CD8-positive, alpha-beta memory T cell (primary cell): Measurements from ENCODE around the gene MNAT1. TPM values are rescaled to one million over a fixed set of nuclear protein-coding genes. Genes with fewer than 3 reads are reported as not detected.
A peak's percentile ranks its signal among the peaks of the same experiment; 100 is the strongest.
"Not testable (repeated sequence)": the region's sequence is repeated elsewhere in the genome, so short reads cannot be mapped to it uniquely, and the experiment has no call there.

Experiments used
- CTCF ChIA-PET: fragments of 350-600 bp; sonication (Branson Sonifier 250); formaldehyde crosslinking; loops from one replicate; lab custom pipeline; 2021; ENCODE audit warnings: antibody characterized with exemption; lab: Charles Lee
- POLR2A ChIA-PET: fragments of 350-600 bp; sonication (Branson Sonifier 250); formaldehyde crosslinking; loops from one replicate; lab custom pipeline; 2021; ENCODE audit warnings: antibody characterized with exemption; lab: Charles Lee
- DNase-seq, 5 donors: peaks; one replicate each; pipeline versions ENCODE4 v3.0.0 to v3.0.0-alpha.2; 2020 to 2022; ENCODE audit warnings: mixed read lengths in 1 of 5
- H3K27ac ChIP-seq: one replicate; pipeline ENCODE4 v1.7.0; 2013; ENCODE audit warnings: low read depth, mild to moderate bottlenecking, low read length, moderate library complexity
- H3K27me3 ChIP-seq: 2 replicates; pipeline ENCODE4 v1.7.0; 2013; ENCODE audit warnings: low read length, mild to moderate bottlenecking; ENCODE audit not compliant: insufficient read depth, poor library complexity, severe bottlenecking
- H3K36me3 ChIP-seq: 2 replicates; pipeline ENCODE4 v1.7.0; 2013; ENCODE audit warnings: mild to moderate bottlenecking, low read length, moderate library complexity; ENCODE audit not compliant: insufficient read depth
- H3K4me1 ChIP-seq: 2 replicates; pipeline ENCODE4 v1.7.0; 2013; ENCODE audit warnings: mild to moderate bottlenecking, low read length, moderate library complexity; ENCODE audit not compliant: insufficient read depth
- H3K4me3 ChIP-seq: 2 replicates; pipeline ENCODE4 v1.7.0; 2013; ENCODE audit warnings: mild to moderate bottlenecking, low read length
- H3K9me3 ChIP-seq: 2 replicates; pipeline ENCODE4 v1.7.0; 2013; ENCODE audit warnings: mild to moderate bottlenecking, low read length
- H3K27ac Mint-ChIP-seq, 8 donors: one replicate each; pipeline ENCODE4 v1.8.0; 2020 to 2021; ENCODE audit warnings: mixed read lengths in 8 of 8, mild to moderate bottlenecking in 6 of 8, inconsistent platforms in 3 of 8, moderate library complexity in 3 of 8
- H3K27me3 Mint-ChIP-seq, 2 donors: one replicate each; pipeline ENCODE4 v1.8.0; 2020 to 2021; ENCODE audit warnings: mixed read lengths in 2 of 2, mild to moderate bottlenecking in 1 of 2, moderate library complexity in 1 of 2
- H3K36me3 Mint-ChIP-seq, 3 donors: one replicate each; pipeline ENCODE4 v1.8.0; 2020 to 2021; ENCODE audit warnings: mixed read lengths in 3 of 3, inconsistent platforms in 1 of 3, mild to moderate bottlenecking in 1 of 3
- H3K4me1 Mint-ChIP-seq, 3 donors: one replicate each; pipeline ENCODE4 v1.8.0; 2020 to 2021; ENCODE audit warnings: mixed read lengths in 3 of 3, inconsistent platforms in 1 of 3, mild to moderate bottlenecking in 1 of 3
- H3K4me3 Mint-ChIP-seq, 7 donors: one replicate each; pipeline ENCODE4 v1.8.0; 2020 to 2021; ENCODE audit warnings: mixed read lengths in 7 of 7, mild to moderate bottlenecking in 6 of 7, moderate library complexity in 4 of 7, inconsistent platforms in 2 of 7
- H3K9me3 Mint-ChIP-seq, 5 donors: one replicate each; pipeline ENCODE4 v1.8.0; 2020 to 2022; ENCODE audit warnings: mixed read lengths in 5 of 5, mild to moderate bottlenecking in 3 of 5, moderate library complexity in 2 of 5, inconsistent platforms in 1 of 5
- polyA plus RNA-seq: library from polyadenylated mRNA; unstranded; fragments of 300-500 nt; fragmentation: Illumina TruSeq; gene quantifications from one replicate; pipeline ENCODE4 v1.2.3, GENCODE V29; 2021
- total RNA-seq, 2 experiments: library from RNA; stranded (reverse); gene quantifications; one replicate each; pipeline ENCODE4 v1.2.3, GENCODE V29; 2021

MNAT1 gene
- total and polyA plus RNA-seq, 3 experiments from 2014 or later: 16.0 to 47.8 (median 37.1) TPM

GRCh38 chr14:60851692-60852091 lies 117.1 kb downstream of the MNAT1 start:
- CTCF ChIA-PET, H3K9me3 ChIP-seq, H3K27me3 Mint-ChIP-seq, DNase-seq, H3K36me3 ChIP-seq, POLR2A ChIA-PET, H3K4me1 ChIP-seq, H3K4me1 Mint-ChIP-seq, H3K27me3 ChIP-seq, H3K27ac Mint-ChIP-seq, H3K4me3 Mint-ChIP-seq, H3K27ac ChIP-seq, H3K4me3 ChIP-seq: not testable (repeated sequence)
- Mint-ChIP-seq H3K9me3 (peaks cover 2 to 17% (median 15%) of the 10 kb centered on the region in 5 donors), H3K36me3 (peaks cover 32 to 79% (median 68%) of the 10 kb centered on the region in 3 donors)

DNA sequence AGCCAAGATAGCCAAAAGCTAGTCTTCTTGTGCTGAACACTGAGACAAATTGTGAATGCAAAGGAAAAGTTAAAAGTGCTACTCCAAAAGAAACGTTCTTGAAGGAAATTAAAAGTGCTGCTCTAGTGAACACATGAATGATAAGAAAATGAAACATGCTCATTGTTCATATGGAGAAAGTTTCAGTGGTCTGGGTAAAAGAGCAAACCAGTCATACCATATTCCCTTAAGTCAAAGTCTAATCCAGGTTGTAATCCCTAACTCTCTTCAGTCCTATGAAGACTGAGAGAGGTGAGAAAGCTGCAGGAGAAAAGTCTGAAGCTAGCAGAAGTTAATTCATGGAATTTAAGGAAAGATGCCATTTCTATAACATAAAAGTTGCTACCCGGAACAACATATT lies 121.5 kb downstream of the MNAT1 start:
- no peaks in the 10 kb centered on the region for H3K4me1 ChIP-seq
- H3K27ac ChIP-seq: no peak overlapping the region
- H3K27ac Mint-ChIP-seq: no peak overlapping the region
- no peaks in the 10 kb centered on the region for H3K27me3 ChIP-seq
- no peaks in the 10 kb centered on the region for H3K4me1 Mint-ChIP-seq
- H3K4me3 Mint-ChIP-seq: no peak overlapping the region
- H3K9me3 Mint-ChIP-seq: peaks cover 1 to 13% (median 8%) of the 10 kb centered on the region in 5 donors
- no peaks in the 10 kb centered on the region for H3K36me3 ChIP-seq
- peaks cover 19 to 70% (median 47%) of the 10 kb centered on the region in 3 donors for H3K36me3 Mint-ChIP-seq
- H3K4me3 ChIP-seq: no peak overlapping the region
- CTCF ChIA-PET: no interaction called here
- no peak for DNase-seq
- POLR2A ChIA-PET: no interaction called here
- H3K27me3 Mint-ChIP-seq: no peaks in the 10 kb centered on the region
- H3K9me3 ChIP-seq: no peaks in the 10 kb centered on the region

DNA sequence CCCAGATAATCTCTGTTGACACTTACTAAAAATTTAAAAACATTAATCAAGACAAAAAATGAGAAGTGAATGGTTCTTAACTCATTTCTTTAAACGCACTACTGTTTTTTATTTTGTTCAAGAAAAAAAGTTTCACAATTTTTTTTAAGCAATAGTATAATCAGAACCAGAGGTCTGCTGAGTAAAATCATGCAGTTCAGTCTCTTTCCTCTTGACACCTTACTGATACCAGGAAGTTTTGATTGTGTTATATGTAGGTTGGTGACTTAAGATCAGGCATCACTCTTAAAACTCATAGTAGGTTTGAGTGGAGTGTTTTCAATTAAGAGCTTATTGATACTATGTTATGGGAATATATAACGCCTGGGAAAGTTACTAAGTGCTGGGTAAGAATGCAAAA lies 125.0 kb downstream of the MNAT1 start:
- peaks cover 0 to 11% (median 5%) of the 10 kb centered on the region in 5 donors for H3K9me3 Mint-ChIP-seq
- no peaks in the 10 kb centered on the region for H3K27me3 Mint-ChIP-seq
- Histone ChIP-seq H3K9me3 (no peaks in the 10 kb centered on the region), H3K36me3 (no peaks in the 10 kb centered on the region), H3K27ac (no peak overlapping the region), H3K4me1 (no peaks in the 10 kb centered on the region), H3K27me3 (no peaks in the 10 kb centered on the region), H3K4me3 (no peak overlapping the region)
- no peak for DNase-seq
- no peak overlapping the region for H3K4me3 Mint-ChIP-seq
- CTCF ChIA-PET: no interaction called here
- H3K4me1 Mint-ChIP-seq: no peaks in the 10 kb centered on the region
- no peak overlapping the region for H3K27ac Mint-ChIP-seq
- H3K36me3 Mint-ChIP-seq: peaks cover 11 to 39% (median 25%) of the 10 kb centered on the region in 3 donors
- POLR2A ChIA-PET: no interaction called here

- Mint-ChIP-seq H3K27me3 (no peaks in the 10 kb centered on the region), H3K4me3 (no peak overlapping the region)
- CTCF ChIA-PET: no interaction called here
Measured at GRCh38 chr14:60861545-60862140, 127.1 kb downstream of the MNAT1 start.

GRCh38 chr14:60862283-60862682 lies 127.7 kb downstream of the MNAT1 start:
- Histone ChIP-seq H3K9me3 (no peaks in the 10 kb centered on the region), H3K27ac (no peak overlapping the region), H3K27me3 (no peaks in the 10 kb centered on the region), H3K36me3 (no peaks in the 10 kb centered on the region), H3K4me1 (no peaks in the 10 kb centered on the region), H3K4me3 (no peak overlapping the region)
- no peak for DNase-seq
- no peaks in the 10 kb centered on the region for H3K4me1 Mint-ChIP-seq
- H3K36me3 Mint-ChIP-seq: peaks cover 3 to 23% (median 8%) of the 10 kb centered on the region in 3 donors
- H3K4me3 Mint-ChIP-seq: no peak overlapping the region
- no peaks in the 10 kb centered on the region for H3K27me3 Mint-ChIP-seq
- H3K9me3 Mint-ChIP-seq: peaks cover 0 to 6% (median 5%) of the 10 kb centered on the region in 5 donors
- H3K27ac Mint-ChIP-seq: peak overlapping the region in 1 of 8 donors; percentile 75
- CTCF ChIA-PET: no interaction called here
- POLR2A ChIA-PET: no interaction called here

More at GRCh38 chr14:60861545-60862140, 127.1 kb downstream of the MNAT1 start:
- Histone ChIP-seq H3K9me3 (no peaks in the 10 kb centered on the region), H3K27ac (no peak overlapping the region), H3K27me3 (no peaks in the 10 kb centered on the region), H3K36me3 (no peaks in the 10 kb centered on the region), H3K4me1 (no peaks in the 10 kb centered on the region), H3K4me3 (no peak overlapping the region)
- POLR2A ChIA-PET: no interaction called here
- H3K27ac Mint-ChIP-seq: no peak overlapping the region
- peaks cover 0 to 11% (median 5%) of the 10 kb centered on the region in 5 donors for H3K9me3 Mint-ChIP-seq
- no peak for DNase-seq
- no peaks in the 10 kb centered on the region for H3K4me1 Mint-ChIP-seq
- H3K36me3 Mint-ChIP-seq: peaks cover 3 to 28% (median 11%) of the 10 kb centered on the region in 3 donors

- POLR2A ChIA-PET: no interaction called here
- Histone ChIP-seq H3K27ac (no peak overlapping the region), H3K4me1 (no peaks in the 10 kb centered on the region), H3K36me3 (no peaks in the 10 kb centered on the region), H3K4me3 (no peak overlapping the region), H3K9me3 (no peaks in the 10 kb centered on the region), H3K27me3 (no peaks in the 10 kb centered on the region)
- no peaks in the 10 kb centered on the region for H3K4me1 Mint-ChIP-seq
- H3K4me3 Mint-ChIP-seq: no peak overlapping the region
- no peaks in the 10 kb centered on the region for H3K9me3 Mint-ChIP-seq
- peaks cover 3 to 16% (median 3%) of the 10 kb centered on the region in 3 donors for H3K36me3 Mint-ChIP-seq
- no peaks in the 10 kb centered on the region for H3K27me3 Mint-ChIP-seq
- peak overlapping the region in 1 of 8 donors; percentile 15 for H3K27ac Mint-ChIP-seq
- DNase-seq: no peak
- CTCF ChIA-PET: no interaction called here
Measured at GRCh38 chr14:60863249-60863648, 128.7 kb downstream of the MNAT1 start.

GRCh38 chr14:60865378-60866127 lies 131.0 kb downstream of the MNAT1 start:
- Histone ChIP-seq H3K4me3 (no peak overlapping the region), H3K4me1 (no peaks in the 10 kb centered on the region), H3K27me3 (no peaks in the 10 kb centered on the region), H3K27ac (no peak overlapping the region), H3K36me3 (no peaks in the 10 kb centered on the region), H3K9me3 (no peaks in the 10 kb centered on the region)
- no peaks in the 10 kb centered on the region for H3K9me3 Mint-ChIP-seq
- no peaks in the 10 kb centered on the region for H3K36me3 Mint-ChIP-seq
- H3K27me3 Mint-ChIP-seq: no peaks in the 10 kb centered on the region
- no peak overlapping the region for H3K27ac Mint-ChIP-seq
- DNase-seq: no peak
- no peak overlapping the region for H3K4me3 Mint-ChIP-seq
- ChIA-PET POLR2A (no interaction called here), CTCF (no interaction called here)
- no peaks in the 10 kb centered on the region for H3K4me1 Mint-ChIP-seq

GRCh38 chr14:60867503-60868172 lies 133.1 kb downstream of the MNAT1 start:
- no peak overlapping the region for H3K27ac Mint-ChIP-seq
- DNase-seq: no peak

More at GRCh38 chr14:60867503-60868172, 133.1 kb downstream of the MNAT1 start:
- ChIA-PET POLR2A (no interaction called here), CTCF (no interaction called here)
- no peaks in the 10 kb centered on the region for H3K4me1 ChIP-seq
- Mint-ChIP-seq H3K36me3 (peaks cover 0 to 6% (median 0%) of the 10 kb centered on the region in 3 donors), H3K4me1 (no peaks in the 10 kb centered on the region), H3K9me3 (no peaks in the 10 kb centered on the region), H3K27me3 (no peaks in the 10 kb centered on the region), H3K4me3 (no peak overlapping the region)
- H3K27me3 ChIP-seq: no peaks in the 10 kb centered on the region
- H3K36me3 ChIP-seq: no peaks in the 10 kb centered on the region
- H3K27ac ChIP-seq: no peak overlapping the region
- no peak overlapping the region for H3K4me3 ChIP-seq
- H3K9me3 ChIP-seq: no peaks in the 10 kb centered on the region
